GM18502 (cell line): ENCODE results near the gene HNRNPUL2.
A peak's percentile ranks its signal among the peaks of the same experiment; 100 is the strongest.

Experiments used
- ATAC-seq: cut with Tn5 transposase; IDR thresholded peaks from one replicate; pipeline ENCODE4 v1.9.1; 2021; ENCODE audit warnings: mild to moderate bottlenecking; ENCODE audit not compliant: unreplicated experiment, poor library complexity

Gene HNRNPUL2

GRCh38 chr11:62671608-62672389, 55.5 kb downstream of the HNRNPUL2 start, which contains the start of the genes LBHD1 and UQCC3:
TSS of gene LBHD1 (minus strand) at chr11:62672267. CDS start at chr11:62670031, 2,236 bp downstream.
TSS of gene UQCC3 (plus strand) at chr11:62671673. CDS start at chr11:62671746, 73 bp downstream.
- ATAC-seq = peak; percentile 62

GRCh38 chr11:62671236-62671607, 56.0 kb downstream of the HNRNPUL2 start:
- ATAC-seq = peak; percentile 21

GRCh38 chr11:62669420-62670161, 57.7 kb downstream of the HNRNPUL2 start:
- ATAC-seq = no peak

- no peak for ATAC-seq
These were observed 59.8 kb downstream of the HNRNPUL2 start for GRCh38 chr11:62667460-62667859.

GRCh38 chr11:62666259-62666926, 60.9 kb downstream of the HNRNPUL2 start:
- no peak for ATAC-seq

GRCh38 chr11:62665599-62666258, 61.5 kb downstream of the HNRNPUL2 start:
- peak; percentile 9 for ATAC-seq

GRCh38 chr11:62665075-62665598, 62.1 kb downstream of the HNRNPUL2 start, which contains the start of the genes C11orf98 and CSKMT:
TSS of gene C11orf98 (minus strand) at chr11:62665210. CDS start at chr11:62665169, 41 bp downstream.
TSS of gene CSKMT (plus strand) at chr11:62665312. CDS start at chr11:62665880, 568 bp downstream.
- ATAC-seq = peak; percentile 78

- ATAC-seq = peak; percentile 34
These were observed 62.7 kb downstream of the HNRNPUL2 start for GRCh38 chr11:62664405-62665074.
